GM12878 (cell line): ENCODE measurements around the gene AIFM1. TPM values are rescaled to one million over a fixed set of nuclear protein-coding genes. Genes with fewer than 3 reads are reported as not detected.

ENCODE experiments used
- ASH2L ChIP-seq: fragments of 300-600, 200-600 bp; sonication (generic); IDR thresholded peaks from 2 replicates; pipeline ENCODE4 v1.6.1; 2017; ENCODE audit warnings: low read depth, mild to moderate bottlenecking, borderline replicate concordance
- BCL11A ChIP-seq: IDR thresholded peaks from 2 replicates; pipeline ENCODE4 v1.6.1; 2011; ENCODE audit warnings: low read depth, low read length
- CBX3 ChIP-seq: fragments of 200-600 bp; sonication (generic); IDR thresholded peaks from 2 replicates; pipeline ENCODE4 v1.6.1; 2016; ENCODE audit warnings: low read depth, borderline replicate concordance
- CREM ChIP-seq: IDR thresholded peaks from 2 replicates; pipeline ENCODE4 v1.6.1; 2014; ENCODE audit warnings: antibody characterized with exemption, low read depth
- HDAC2 ChIP-seq: fragments of 200-600 bp; sonication (generic); IDR thresholded peaks from 2 replicates; pipeline ENCODE4 v1.6.1; 2017
- IRF4 ChIP-seq: IDR thresholded peaks from 2 replicates; pipeline ENCODE4 v1.6.1; 2011; ENCODE audit warnings: low read depth, low read length
- NFYA ChIP-seq: IDR thresholded peaks from 2 replicates; pipeline ENCODE4 v1.6.1; 2011; ENCODE audit warnings: low read depth, mild to moderate bottlenecking, low read length, improper control_type of control experiment, borderline replicate concordance
- NR2C1 ChIP-seq: fragments of 450-650 bp; IDR thresholded peaks from 2 replicates; pipeline ENCODE4 v1.6.1; 2017; ENCODE audit warnings: antibody characterized with exemption, mild to moderate bottlenecking, moderate library complexity
- NR2C2 ChIP-seq: IDR thresholded peaks from 2 replicates; pipeline ENCODE4 v1.6.1; 2011; ENCODE audit warnings: borderline replicate concordance, low read depth; ENCODE audit not compliant: control insufficient read depth, insufficient read length
- POLR2AphosphoS2 ChIP-seq: IDR thresholded peaks from 2 replicates; pipeline ENCODE4 v1.6.1; 2011; ENCODE audit warnings: low read depth, mild to moderate bottlenecking, low read length, improper control_type of control experiment, moderate library complexity
- TBL1XR1 ChIP-seq: IDR thresholded peaks from 2 replicates; pipeline ENCODE4 v1.6.1; 2012; ENCODE audit warnings: low read depth, low read length, improper control_type of control experiment
- TCF7 ChIP-seq: IDR thresholded peaks from 2 replicates; pipeline ENCODE4 v1.6.1; 2014; ENCODE audit warnings: antibody characterized with exemption, borderline replicate concordance
- WRNIP1 ChIP-seq: IDR thresholded peaks from 2 replicates; pipeline ENCODE4 v1.6.1; 2011; ENCODE audit warnings: low read depth, low read length, improper control_type of control experiment, borderline replicate concordance
- ZNF217 ChIP-seq: fragments of 450-650 bp; IDR thresholded peaks from 2 replicates; pipeline ENCODE4 v1.6.1; 2017; ENCODE audit warnings: antibody characterized with exemption, mild to moderate bottlenecking
- polyA plus RNA-seq, 11 experiments: library from polyadenylated mRNA; depleted of rRNA in 4 of 11; unstranded in 6 of 11; stranded (reverse) in 5 of 11; fragments of >200 nt; fragmentation: Nextera tagmentation in 4 of 11; fragmentation: Illumina TruSeq in 1 of 11; extraction: Ambion mirVana in 4 of 11; extraction: Trizol in 1 of 11; gene quantifications; 1 replicate in 1 of 11; 2 replicates in 10 of 11; pipeline versions ENCODE4 v1.2.1 to v1.2.3, GENCODE V29; 2011 to 2016; ENCODE audit warnings: inconsistent platforms in 2 of 11, missing spikeins in 2 of 11, low read depth in 1 of 11
- total RNA-seq, 4 experiments: library from RNA; depleted of rRNA in 3 of 4; stranded (reverse); fragments of >200 nt in 3 of 4; fragmentation: Illumina TruSeq in 1 of 4; extraction: Trizol in 1 of 4; gene quantifications; 2 replicates each; pipeline versions ENCODE4 v1.2.1 to v1.2.3, GENCODE V29; 2013 to 2021
- TF ChIP-seq, protein P1 (sequence below): fragments of 150-350 bp; IDR thresholded peaks from 2 replicates; pipeline ENCODE4 v1.6.1; 2014; ENCODE audit warnings: mild to moderate bottlenecking, low read depth, low read length
- TF ChIP-seq, protein P2 (sequence below): fragments of 450-650 bp; IDR thresholded peaks from 2 replicates; pipeline ENCODE4 v1.6.1; 2017; ENCODE audit warnings: mild to moderate bottlenecking, low read depth, inconsistent platforms; ENCODE audit not compliant: poor library complexity, severe bottlenecking
- TF ChIP-seq, protein P3 (sequence below): IDR thresholded peaks from 2 replicates; pipeline ENCODE4 v1.6.1; 2011; ENCODE audit warnings: borderline replicate concordance, low read depth, mild to moderate bottlenecking, moderate library complexity, mixed read lengths, low read length; ENCODE audit not compliant: insufficient read depth; ENCODE audit errors: extremely low read length
- TF ChIP-seq, protein P4 (sequence below): fragments of 450-650 bp; formaldehyde crosslinking; IDR thresholded peaks from 2 replicates; pipeline ENCODE4 v1.4.0; 2020; ENCODE audit warnings: mild to moderate bottlenecking, moderate library complexity

AIFM1 gene
- total and polyA plus RNA-seq, 10 of the 15 experiments (the other 5 are each of a cell fraction or from before 2014, with no cell fraction given) = 44.2 to 121 (median 80.0) TPM

DNA sequence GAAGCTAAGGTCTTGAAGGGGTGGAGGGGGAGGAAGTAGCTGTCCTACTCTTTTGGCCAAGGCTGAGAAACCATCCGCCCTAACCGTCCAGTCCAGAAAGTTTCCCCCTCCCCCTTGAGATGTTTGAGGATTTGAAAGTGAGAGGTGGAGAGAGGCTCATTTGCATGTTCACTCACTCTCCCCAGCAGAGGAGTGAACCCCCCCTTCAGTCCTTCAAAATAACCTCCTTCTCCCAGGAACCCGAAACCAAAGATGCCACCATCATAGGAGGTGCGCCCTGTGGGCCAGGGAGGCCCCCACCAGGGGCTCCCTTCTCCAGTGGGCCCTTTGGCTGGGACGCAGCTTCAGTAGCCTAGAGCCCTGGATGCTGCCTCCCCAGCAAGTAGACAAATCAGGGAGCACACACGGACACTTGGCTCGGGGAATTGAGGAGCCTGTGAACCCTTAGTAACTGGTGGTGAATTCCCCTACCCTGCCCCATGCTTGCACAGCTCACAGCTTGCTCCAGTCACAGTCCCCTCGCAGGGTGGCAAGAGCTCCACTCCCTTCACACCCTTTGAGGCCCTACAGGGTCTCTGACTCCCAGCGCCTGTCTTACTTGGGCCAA lies 80.9 kb downstream of the AIFM1 start (continued):
- TF ChIP-seq WRNIP1 (no peak), BCL11A (no peak), TCF7 (no peak), CREM (no peak; the same call in 1 of the 2 replicates), NFYA (no peak), NR2C1 (no peak), HDAC2 (no peak), POLR2AphosphoS2 (no peak), TBL1XR1 (peak; percentile 79; the same call in 1 of the 2 replicates), CBX3 (no peak), ASH2L (no peak), IRF4 (peak; percentile 31; the same call in 1 of the 2 replicates), ZNF217 (no peak), NR2C2 (no peak)
- TF ChIP-seq, protein P1, sequence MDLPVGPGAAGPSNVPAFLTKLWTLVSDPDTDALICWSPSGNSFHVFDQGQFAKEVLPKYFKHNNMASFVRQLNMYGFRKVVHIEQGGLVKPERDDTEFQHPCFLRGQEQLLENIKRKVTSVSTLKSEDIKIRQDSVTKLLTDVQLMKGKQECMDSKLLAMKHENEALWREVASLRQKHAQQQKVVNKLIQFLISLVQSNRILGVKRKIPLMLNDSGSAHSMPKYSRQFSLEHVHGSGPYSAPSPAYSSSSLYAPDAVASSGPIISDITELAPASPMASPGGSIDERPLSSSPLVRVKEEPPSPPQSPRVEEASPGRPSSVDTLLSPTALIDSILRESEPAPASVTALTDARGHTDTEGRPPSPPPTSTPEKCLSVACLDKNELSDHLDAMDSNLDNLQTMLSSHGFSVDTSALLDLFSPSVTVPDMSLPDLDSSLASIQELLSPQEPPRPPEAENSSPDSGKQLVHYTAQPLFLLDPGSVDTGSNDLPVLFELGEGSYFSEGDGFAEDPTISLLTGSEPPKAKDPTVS = no peak
- TF ChIP-seq, protein P2, sequence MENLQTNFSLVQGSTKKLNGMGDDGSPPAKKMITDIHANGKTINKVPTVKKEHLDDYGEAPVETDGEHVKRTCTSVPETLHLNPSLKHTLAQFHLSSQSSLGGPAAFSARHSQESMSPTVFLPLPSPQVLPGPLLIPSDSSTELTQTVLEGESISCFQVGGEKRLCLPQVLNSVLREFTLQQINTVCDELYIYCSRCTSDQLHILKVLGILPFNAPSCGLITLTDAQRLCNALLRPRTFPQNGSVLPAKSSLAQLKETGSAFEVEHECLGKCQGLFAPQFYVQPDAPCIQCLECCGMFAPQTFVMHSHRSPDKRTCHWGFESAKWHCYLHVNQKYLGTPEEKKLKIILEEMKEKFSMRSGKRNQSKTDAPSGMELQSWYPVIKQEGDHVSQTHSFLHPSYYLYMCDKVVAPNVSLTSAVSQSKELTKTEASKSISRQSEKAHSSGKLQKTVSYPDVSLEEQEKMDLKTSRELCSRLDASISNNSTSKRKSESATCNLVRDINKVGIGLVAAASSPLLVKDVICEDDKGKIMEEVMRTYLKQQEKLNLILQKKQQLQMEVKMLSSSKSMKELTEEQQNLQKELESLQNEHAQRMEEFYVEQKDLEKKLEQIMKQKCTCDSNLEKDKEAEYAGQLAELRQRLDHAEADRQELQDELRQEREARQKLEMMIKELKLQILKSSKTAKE = no peak
- TF ChIP-seq, protein P3, sequence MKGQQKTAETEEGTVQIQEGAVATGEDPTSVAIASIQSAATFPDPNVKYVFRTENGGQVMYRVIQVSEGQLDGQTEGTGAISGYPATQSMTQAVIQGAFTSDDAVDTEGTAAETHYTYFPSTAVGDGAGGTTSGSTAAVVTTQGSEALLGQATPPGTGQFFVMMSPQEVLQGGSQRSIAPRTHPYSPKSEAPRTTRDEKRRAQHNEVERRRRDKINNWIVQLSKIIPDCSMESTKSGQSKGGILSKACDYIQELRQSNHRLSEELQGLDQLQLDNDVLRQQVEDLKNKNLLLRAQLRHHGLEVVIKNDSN = no peak
- TF ChIP-seq, protein P4, sequence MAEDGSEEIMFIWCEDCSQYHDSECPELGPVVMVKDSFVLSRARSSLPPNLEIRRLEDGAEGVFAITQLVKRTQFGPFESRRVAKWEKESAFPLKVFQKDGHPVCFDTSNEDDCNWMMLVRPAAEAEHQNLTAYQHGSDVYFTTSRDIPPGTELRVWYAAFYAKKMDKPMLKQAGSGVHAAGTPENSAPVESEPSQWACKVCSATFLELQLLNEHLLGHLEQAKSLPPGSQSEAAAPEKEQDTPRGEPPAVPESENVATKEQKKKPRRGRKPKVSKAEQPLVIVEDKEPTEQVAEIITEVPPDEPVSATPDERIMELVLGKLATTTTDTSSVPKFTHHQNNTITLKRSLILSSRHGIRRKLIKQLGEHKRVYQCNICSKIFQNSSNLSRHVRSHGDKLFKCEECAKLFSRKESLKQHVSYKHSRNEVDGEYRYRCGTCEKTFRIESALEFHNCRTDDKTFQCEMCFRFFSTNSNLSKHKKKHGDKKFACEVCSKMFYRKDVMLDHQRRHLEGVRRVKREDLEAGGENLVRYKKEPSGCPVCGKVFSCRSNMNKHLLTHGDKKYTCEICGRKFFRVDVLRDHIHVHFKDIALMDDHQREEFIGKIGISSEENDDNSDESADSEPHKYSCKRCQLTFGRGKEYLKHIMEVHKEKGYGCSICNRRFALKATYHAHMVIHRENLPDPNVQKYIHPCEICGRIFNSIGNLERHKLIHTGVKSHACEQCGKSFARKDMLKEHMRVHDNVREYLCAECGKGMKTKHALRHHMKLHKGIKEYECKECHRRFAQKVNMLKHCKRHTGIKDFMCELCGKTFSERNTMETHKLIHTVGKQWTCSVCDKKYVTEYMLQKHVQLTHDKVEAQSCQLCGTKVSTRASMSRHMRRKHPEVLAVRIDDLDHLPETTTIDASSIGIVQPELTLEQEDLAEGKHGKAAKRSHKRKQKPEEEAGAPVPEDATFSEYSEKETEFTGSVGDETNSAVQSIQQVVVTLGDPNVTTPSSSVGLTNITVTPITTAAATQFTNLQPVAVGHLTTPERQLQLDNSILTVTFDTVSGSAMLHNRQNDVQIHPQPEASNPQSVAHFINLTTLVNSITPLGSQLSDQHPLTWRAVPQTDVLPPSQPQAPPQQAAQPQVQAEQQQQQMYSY (CRISPR knock-in tag) = no peak
